ENCODE data around the gene DACT1.

GRCh38 chr14:58598804-58599525, 38.8 kb upstream of the DACT1 start:
- TF ChIP-seq CTCF (IDR thresholded peaks at IDR 0.05): no peak
- TF ChIP-seq POLR2A (IDR thresholded peaks at IDR 0.05): no peak
- no peak for TF ChIP-seq POLR2AphosphoS5 (IDR thresholded peaks at IDR 0.05)
- TF ChIP-seq EP300 (IDR thresholded peaks at IDR 0.05): no peak
